GM23248 (cell line): ENCODE data around the gene HSFX3.
"Not testable (repeated sequence)": the region's sequence is repeated elsewhere in the genome, so short reads cannot be mapped to it uniquely, and the experiment has no call there.

ENCODE experiments used
- EZH2 ChIP-seq: fragments of 200-600 bp; sonication (generic); IDR thresholded peaks from 2 replicates; pipeline ENCODE4 v1.6.1; 2018; ENCODE audit warnings: antibody characterized with exemption, mild to moderate bottlenecking; ENCODE audit not compliant: insufficient read depth, poor library complexity, severe bottlenecking
- EZH2phosphoT487 ChIP-seq: fragments of 200-600 bp; sonication (generic); IDR thresholded peaks from 2 replicates; pipeline ENCODE4 v1.6.1; 2018; ENCODE audit warnings: antibody characterized with exemption, moderate library complexity, mild to moderate bottlenecking, low read depth; ENCODE audit not compliant: insufficient read depth

GRCh38 chrX:149545545-149546543 is 3.9 kb downstream of the HSFX3 start:
- TF ChIP-seq EZH2, EZH2phosphoT487: not testable (repeated sequence)
